HEK293 (cell line): Measurements from ENCODE around the gene ZBTB44.

Experiments
- CTCF ChIP-seq: fragments of 450-650 bp; formaldehyde crosslinking; IDR thresholded peaks from 2 replicates; pipeline ENCODE4 v1.5.1; 2016; ENCODE audit warnings: missing biosample characterization, missing genetic modification characterization
- KLF9 ChIP-seq: fragments of 450-650 bp; formaldehyde crosslinking; IDR thresholded peaks from 2 replicates; pipeline ENCODE4 v1.5.1; 2016; ENCODE audit warnings: missing biosample characterization, missing genetic modification characterization, low read depth
- SETDB1 ChIP-seq: IDR thresholded peaks from one replicate; pipeline ENCODE4 v1.6.1; 2017; ENCODE audit warnings: mild to moderate bottlenecking, low read length, moderate library complexity, mixed read lengths; ENCODE audit not compliant: insufficient read length
- ZBTB8A ChIP-seq: fragments of 450-650 bp; formaldehyde crosslinking; IDR thresholded peaks from 2 replicates; pipeline ENCODE4 v1.5.1; 2016; ENCODE audit warnings: missing biosample characterization, missing genetic modification characterization
- ZNF311 ChIP-seq: fragments of 450-650 bp; formaldehyde crosslinking; IDR thresholded peaks from 2 replicates; pipeline ENCODE4 v1.5.1; 2017; ENCODE audit warnings: missing biosample characterization, missing genetic modification characterization, borderline replicate concordance

DNA sequence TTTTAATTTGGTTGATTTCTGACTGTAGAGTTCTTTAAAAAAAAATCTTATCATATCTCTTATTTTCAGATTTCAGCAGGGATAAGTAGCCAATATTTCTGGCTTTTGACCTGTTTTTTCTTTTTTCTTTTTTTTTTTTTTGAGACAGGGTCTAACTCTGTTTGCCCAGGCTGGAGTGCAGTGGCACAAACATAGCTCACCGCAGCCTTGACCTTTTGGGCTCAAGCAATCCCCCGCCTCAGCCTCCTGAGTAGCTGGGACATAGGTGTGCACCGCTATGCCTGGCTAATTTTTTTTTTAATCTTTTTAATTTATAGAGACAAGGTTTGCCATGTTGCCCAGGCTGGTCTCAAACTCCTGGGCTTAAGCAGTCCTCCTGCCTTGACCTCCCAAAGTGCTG lies 23.9 kb upstream of the ZBTB44 start:
- TF ChIP-seq ZNF311 (no peak), ZBTB8A (tag by site-specific recombination) (no peak), SETDB1 (no peak), CTCF (no peak), KLF9 (tag by site-specific recombination) (no peak)
